Stimulated activated naive CD8-positive, alpha-beta T cell treated with anti-CD3 and anti-CD28 coated beads, Interleukin-15, Interleukin-2, amounts not matched to agents 100 U/mL and 50 U/mL, for 24 hours (primary cell): ENCODE results near the gene ARHGAP24.
"Not testable (repeated sequence)": the region's sequence is repeated elsewhere in the genome, so short reads cannot be mapped to it uniquely, and the experiment has no call there.

Experiments
- ATAC-seq: fragments of 150-1000 bp; cut with Tn5 transposase; one replicate; pipeline ENCODE4 v1.10.0; 2021
- DNase-seq: peaks from one replicate; pipeline ENCODE4 v3.0.0; 2021

Gene ARHGAP24

GRCh38 chr4:85862896-85863295 lies 387.9 kb downstream of the ARHGAP24 start:
- ATAC-seq (no peak), DNase-seq (no peak)

- ATAC-seq: no peak
- DNase-seq: no peak
These were observed 389.6 kb downstream of the ARHGAP24 start for GRCh38 chr4:85864259-85865205.

- DNase-seq: no peak
These were observed 390.3 kb downstream of the ARHGAP24 start for GRCh38 chr4:85865256-85865655.

GRCh38 chr4:85866508-85866907 lies 391.6 kb downstream of the ARHGAP24 start:
- ATAC-seq (no peak), DNase-seq (no peak)

More at GRCh38 chr4:85865256-85865655, 390.3 kb downstream of the ARHGAP24 start:
- no peak for ATAC-seq

GRCh38 chr4:85867271-85867670 lies 392.3 kb downstream of the ARHGAP24 start:
- DNase-seq (no peak), ATAC-seq (no peak)

GRCh38 chr4:85869181-85869580 lies 394.2 kb downstream of the ARHGAP24 start:
- no peak for ATAC-seq
- no peak for DNase-seq

GRCh38 chr4:85870298-85871083 lies 395.5 kb downstream of the ARHGAP24 start:
- ATAC-seq (no peak), DNase-seq (no peak)

GRCh38 chr4:85873566-85873965 lies 398.6 kb downstream of the ARHGAP24 start:
- DNase-seq: no peak
- ATAC-seq: no peak

GRCh38 chr4:85879518-85879917 lies 404.6 kb downstream of the ARHGAP24 start:
- ATAC-seq: no peak
- no peak for DNase-seq

- DNase-seq (no peak), ATAC-seq (no peak)
These were observed 408.2 kb downstream of the ARHGAP24 start for GRCh38 chr4:85883180-85883579.

- DNase-seq: no peak
- ATAC-seq: no peak
These were observed 409.3 kb downstream of the ARHGAP24 start for GRCh38 chr4:85884251-85884650.

GRCh38 chr4:85886665-85887064 lies 411.7 kb downstream of the ARHGAP24 start:
- DNase-seq (no peak), ATAC-seq (no peak)

GRCh38 chr4:85889314-85889713 lies 414.4 kb downstream of the ARHGAP24 start:
- DNase-seq: no peak
- no peak for ATAC-seq

- no peak for DNase-seq
- no peak for ATAC-seq
These were observed 420.8 kb downstream of the ARHGAP24 start for GRCh38 chr4:85895755-85896154.

GRCh38 chr4:85898231-85898630 lies 423.3 kb downstream of the ARHGAP24 start:
- DNase-seq: no peak
- no peak for ATAC-seq

GRCh38 chr4:85901500-85901899 lies 426.6 kb downstream of the ARHGAP24 start:
- ATAC-seq (no peak), DNase-seq (no peak)

- ATAC-seq, DNase-seq: not testable (repeated sequence)
These were observed 427.7 kb downstream of the ARHGAP24 start for GRCh38 chr4:85902647-85903046.

- ATAC-seq (no peak), DNase-seq (no peak)
These were observed 430.8 kb downstream of the ARHGAP24 start for GRCh38 chr4:85905761-85906160.

GRCh38 chr4:85907001-85907400 lies 432.1 kb downstream of the ARHGAP24 start:
- no peak for ATAC-seq
- DNase-seq: no peak

GRCh38 chr4:85909851-85910250 lies 434.9 kb downstream of the ARHGAP24 start:
- DNase-seq: no peak
- no peak for ATAC-seq

- DNase-seq (no peak), ATAC-seq (no peak)
These were observed 436.0 kb downstream of the ARHGAP24 start for GRCh38 chr4:85910985-85911384.

GRCh38 chr4:85913931-85914694 lies 439.2 kb downstream of the ARHGAP24 start:
- ATAC-seq (no peak), DNase-seq (no peak)
